ENCODE data around the gene SP2. TPM values are rescaled to one million over a fixed set of nuclear protein-coding genes. Genes with fewer than 3 reads are reported as not detected.

The SP2 gene
- total and polyA plus RNA-seq, 7 donors = 6.2 to 16.1 (median 10.8) TPM

- Histone ChIP-seq H3K36me3 (ENCODE audit: insufficient read depth in 1 of 2, low read depth in 1 of 2) (peaks cover 3 to 12% of the 10 kb centered on the region in 2 donors), H3K9me3 (no peaks in the 10 kb centered on the region), H3K4me1 (peaks cover 60% of the 10 kb centered on the region), H3K27me3 (ENCODE audit: insufficient read depth in 3 of 3, low read length in 2 of 3) (no peaks in the 10 kb centered on the region), H3K27ac (peak overlapping the region; percentile 97), H3K4me3 (no peak overlapping the region)
- ATAC-seq (no peak), DNase-seq (no peak)
- intact Hi-C loops (cut with DNase I) = loop anchor here in 1 of 2 donors (5.0 kb wide), 1 partner anchor 49 kb away; no protein-coding TSS in a partner anchor
- no peak for TF ChIP-seq CTCF (IDR thresholded peaks at IDR 0.05)
These were observed 2.2 kb downstream of the SP2 start for GRCh38 chr17:47898241-47898640.

GRCh38 chr17:47899643-47900042 is 3.6 kb downstream of the SP2 start:
- Histone ChIP-seq H3K9me3 (no peaks in the 10 kb centered on the region), H3K27ac (peak overlapping the region; percentile 80), H3K36me3 (ENCODE audit: insufficient read depth in 1 of 2, low read depth in 1 of 2) (peaks cover 3 to 6% of the 10 kb centered on the region in 2 donors), H3K4me3 (no peak overlapping the region), H3K27me3 (ENCODE audit: insufficient read depth in 3 of 3, low read length in 2 of 3) (no peaks in the 10 kb centered on the region), H3K4me1 (peaks cover 69% of the 10 kb centered on the region)
- no peak for TF ChIP-seq CTCF (IDR thresholded peaks at IDR 0.05)
- 49 to 65% (median 55%) methylated on average over 5 of the region's 5 CpGs for WGBS, 3 donors
- DNase-seq (no peak), ATAC-seq (no peak)
- intact Hi-C loops (cut with DNase I) = loop anchor here in 1 of 2 donors (5.0 kb wide), 1 partner anchor 48 kb away; no protein-coding TSS in a partner anchor

- no peaks in the 10 kb centered on the region for H3K9me3 ChIP-seq
- 71 to 84% (median 72%) methylated on average over 7 of the region's 7 CpGs for WGBS, 3 donors
- no peak for ATAC-seq
- peaks cover 83% of the 10 kb centered on the region for H3K4me1 ChIP-seq
- peak overlapping the region; percentile 80 for H3K27ac ChIP-seq
- H3K4me3 ChIP-seq = no peak overlapping the region
- peaks cover 3 to 6% of the 10 kb centered on the region in 2 donors for H3K36me3 ChIP-seq (ENCODE audit: insufficient read depth in 1 of 2, low read depth in 1 of 2)
- DNase-seq = no peak
- no peaks in the 10 kb centered on the region for H3K27me3 ChIP-seq (ENCODE audit: insufficient read depth in 3 of 3, low read length in 2 of 3)
- TF ChIP-seq CTCF (IDR thresholded peaks at IDR 0.05) = no peak
- intact Hi-C loops (cut with DNase I) = no loop called here
These were observed 5.4 kb downstream of the SP2 start for GRCh38 chr17:47901423-47901822.

- DNase-seq = no peak
- no peak overlapping the region for H3K4me3 ChIP-seq
- 75 to 78% (median 77%) methylated on average over 4 of the region's 4 CpGs for WGBS, 3 donors
- no peaks in the 10 kb centered on the region for H3K27me3 ChIP-seq (ENCODE audit: insufficient read depth in 3 of 3, low read length in 2 of 3)
- peaks cover 3 to 6% of the 10 kb centered on the region in 2 donors for H3K36me3 ChIP-seq (ENCODE audit: insufficient read depth in 1 of 2, low read depth in 1 of 2)
- H3K4me1 ChIP-seq = peaks cover 87% of the 10 kb centered on the region
- intact Hi-C loops (cut with DNase I) = no loop called here
- TF ChIP-seq CTCF (IDR thresholded peaks at IDR 0.05) = no peak
- peak overlapping the region; percentile 88 for H3K27ac ChIP-seq
- H3K9me3 ChIP-seq = no peaks in the 10 kb centered on the region
- ATAC-seq = no peak
These were observed 6.2 kb downstream of the SP2 start for GRCh38 chr17:47902039-47902744.

Measured in psoas muscle (tissue), 8 donors.